Stimulated activated CD8-positive, alpha-beta memory T cell treated with anti-CD3 and anti-CD28 coated beads, Interleukin-2, amount 100 ng/mL, for 1 hour (primary cell): ENCODE results near the gene TMTC1.
"Not testable (repeated sequence)": the region's sequence is repeated elsewhere in the genome, so short reads cannot be mapped to it uniquely, and the experiment has no call there.

Experiments used
- DNase-seq, 2 donors: peaks; one replicate each; pipeline ENCODE4 v3.0.0-alpha.2; 2020; ENCODE audit warnings: low read depth in 2 of 2

TMTC1 gene

GRCh38 chr12:29671742-29672141, 112.0 kb downstream of the TMTC1 start:
- no peak for DNase-seq

- no peak for DNase-seq
These were observed 116.7 kb downstream of the TMTC1 start for GRCh38 chr12:29667011-29667410.

- DNase-seq: no peak
These were observed 118.6 kb downstream of the TMTC1 start for GRCh38 chr12:29665107-29665506.

GRCh38 chr12:29662734-29663323, 120.9 kb downstream of the TMTC1 start:
- DNase-seq: no peak

DNA sequence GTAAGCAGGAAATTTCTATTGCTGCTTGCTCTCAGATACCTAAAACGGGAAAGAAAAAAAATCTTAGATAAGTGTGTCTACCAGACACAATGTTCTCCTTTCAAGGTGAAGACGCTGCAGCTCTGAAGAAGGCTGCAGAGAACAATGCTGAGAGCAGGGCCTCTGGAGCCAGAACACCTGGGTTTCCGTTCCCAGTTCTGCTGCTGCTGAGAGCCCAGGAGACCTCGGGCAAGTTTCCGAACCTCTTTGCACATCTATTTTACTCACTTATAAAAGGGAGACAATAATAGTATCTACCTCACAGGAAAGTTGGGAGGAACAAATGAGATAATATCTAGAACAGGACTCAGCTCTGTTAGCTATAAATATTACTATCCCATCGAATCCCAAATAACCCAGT, 122.9 kb downstream of the TMTC1 start:
- DNase-seq: no peak

GRCh38 chr12:29656762-29657538, 126.8 kb downstream of the TMTC1 start:
- DNase-seq: no peak

GRCh38 chr12:29655861-29656260, 127.9 kb downstream of the TMTC1 start:
- no peak for DNase-seq

GRCh38 chr12:29653286-29653685, 130.5 kb downstream of the TMTC1 start:
- DNase-seq: no peak

DNA sequence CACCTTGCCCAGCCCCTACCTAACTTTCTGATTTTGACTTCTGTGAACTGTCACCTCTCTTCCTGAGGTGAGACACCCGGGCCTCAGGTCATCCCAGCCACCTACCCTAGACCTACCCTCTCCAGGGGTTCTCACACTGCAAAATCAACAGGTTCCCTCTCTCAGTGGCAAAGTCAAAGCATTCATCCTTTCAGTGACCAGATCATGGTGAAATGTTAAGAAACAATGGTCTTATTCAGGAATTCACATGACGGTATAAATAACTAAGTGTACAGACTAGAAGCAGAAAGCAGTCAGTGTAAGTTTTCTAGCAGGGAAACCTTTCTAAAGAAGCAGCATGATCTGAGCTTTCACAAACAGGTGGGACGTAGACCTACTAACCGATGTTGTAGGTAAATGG, 133.4 kb downstream of the TMTC1 start:
- DNase-seq: no peak

DNA sequence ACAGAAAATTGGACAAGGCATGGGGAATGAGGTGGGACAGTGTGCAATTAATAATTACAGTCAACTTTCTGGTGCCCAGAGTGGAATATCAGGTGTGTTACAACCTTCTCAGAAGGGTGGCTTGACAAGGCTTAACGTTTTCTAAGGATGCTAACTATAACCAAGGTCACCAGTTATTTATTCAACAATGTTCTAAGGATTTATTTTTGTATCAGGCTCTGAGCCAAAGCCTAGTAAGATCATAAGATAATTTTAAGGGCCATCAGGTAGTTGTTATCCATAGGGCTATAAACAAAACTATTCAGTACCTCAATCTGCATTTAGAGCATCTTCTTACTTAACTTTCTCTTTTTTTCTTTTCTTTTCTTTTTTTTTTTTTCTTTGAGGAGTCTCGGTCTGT, 134.0 kb downstream of the TMTC1 start:
- DNase-seq: no peak

GRCh38 chr12:29644536-29645162, 139.1 kb downstream of the TMTC1 start:
- no peak for DNase-seq

- no peak for DNase-seq
These were observed 143.0 kb downstream of the TMTC1 start for GRCh38 chr12:29640589-29641345.

DNA sequence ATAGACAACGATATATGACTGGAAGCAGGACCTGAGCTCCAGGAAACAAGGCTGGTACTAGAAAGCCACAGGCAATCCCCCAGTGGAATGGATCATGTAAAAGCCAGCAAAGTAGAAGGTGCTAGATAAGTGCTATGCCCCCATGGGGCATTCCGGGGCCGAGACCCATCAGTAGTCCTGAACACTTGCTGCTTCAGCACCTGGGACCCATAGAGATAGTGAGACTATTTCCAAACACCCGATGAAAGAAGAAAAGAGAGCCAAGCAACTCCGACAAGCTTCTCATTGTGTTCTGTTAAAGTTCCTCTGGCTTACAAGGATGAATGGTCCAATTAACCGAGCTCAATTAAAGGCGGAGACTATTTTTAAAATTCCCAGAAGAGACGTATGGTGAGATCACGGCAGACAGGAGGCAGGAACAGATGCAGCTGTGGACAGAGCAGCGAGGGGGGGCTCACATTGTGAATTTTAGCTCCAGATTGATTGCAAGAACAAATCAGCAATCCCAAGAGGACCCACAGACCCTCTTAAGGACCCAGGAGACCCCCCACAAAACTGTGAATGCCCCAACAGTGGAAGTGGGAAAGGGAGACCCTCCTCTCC, 143.7 kb downstream of the TMTC1 start:
- no peak for DNase-seq

DNA sequence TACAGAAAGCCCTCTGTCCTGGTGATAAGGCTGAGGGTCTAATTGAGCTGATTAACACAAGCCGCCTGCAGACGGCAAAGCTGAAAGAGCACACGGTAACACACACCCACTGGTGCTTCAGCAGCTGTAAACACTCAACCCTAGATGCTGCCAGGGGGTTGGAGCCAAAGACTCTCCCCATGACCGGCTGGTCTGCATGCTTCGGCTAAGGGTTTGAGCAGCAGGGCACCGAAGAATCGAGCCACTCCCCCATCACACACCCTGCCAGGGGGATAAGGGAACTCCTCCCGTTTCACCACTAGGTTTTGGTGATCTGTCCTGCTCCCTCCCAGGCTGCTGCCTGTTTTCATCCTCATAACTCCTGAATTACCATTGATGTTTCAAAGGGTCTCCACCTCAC, 145.2 kb downstream of the TMTC1 start:
- no peak for DNase-seq

GRCh38 chr12:29634057-29634456, 149.7 kb downstream of the TMTC1 start:
- DNase-seq: no peak

DNA sequence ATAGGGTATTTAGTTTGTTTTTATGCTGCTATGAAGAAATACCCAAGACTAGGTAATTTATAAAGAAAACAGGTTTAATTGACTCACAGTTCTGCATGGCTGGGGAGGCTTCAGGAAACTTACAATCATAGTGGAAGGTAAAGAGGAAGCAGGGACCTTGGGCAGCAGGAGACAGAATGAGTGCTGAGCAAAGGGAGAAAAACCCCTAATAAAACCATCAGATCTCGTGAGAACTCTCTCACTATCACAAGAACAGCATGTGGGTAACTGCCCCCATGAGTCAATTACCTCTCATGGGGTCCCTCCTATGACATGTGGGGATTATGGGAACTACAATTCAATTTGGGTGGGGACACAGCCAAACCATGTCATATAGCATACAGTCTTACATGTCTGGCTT, 153.6 kb downstream of the TMTC1 start:
- not testable (repeated sequence) for DNase-seq

- DNase-seq: no peak
These were observed 156.5 kb downstream of the TMTC1 start for GRCh38 chr12:29627221-29627620.

GRCh38 chr12:29625359-29625953, 158.3 kb downstream of the TMTC1 start:
- DNase-seq: no peak

DNA sequence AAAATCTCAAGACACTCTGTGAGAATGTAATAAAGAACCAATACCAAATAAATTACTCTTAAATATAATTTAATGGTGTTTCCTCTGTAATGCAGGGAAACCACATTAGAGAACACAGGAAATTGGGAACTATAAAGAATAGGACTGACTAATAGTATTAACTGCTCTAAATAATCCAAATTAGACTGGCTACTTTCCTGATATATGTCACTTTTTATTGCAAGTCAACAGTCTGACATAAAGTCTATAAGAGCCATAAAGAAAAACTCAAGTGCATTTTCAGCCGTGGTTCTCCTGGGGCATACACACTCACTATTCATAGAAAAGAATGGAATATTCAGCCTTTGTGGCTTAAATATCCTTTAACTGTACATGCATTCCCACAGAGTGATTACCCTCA, 161.5 kb downstream of the TMTC1 start:
- no peak for DNase-seq

DNA sequence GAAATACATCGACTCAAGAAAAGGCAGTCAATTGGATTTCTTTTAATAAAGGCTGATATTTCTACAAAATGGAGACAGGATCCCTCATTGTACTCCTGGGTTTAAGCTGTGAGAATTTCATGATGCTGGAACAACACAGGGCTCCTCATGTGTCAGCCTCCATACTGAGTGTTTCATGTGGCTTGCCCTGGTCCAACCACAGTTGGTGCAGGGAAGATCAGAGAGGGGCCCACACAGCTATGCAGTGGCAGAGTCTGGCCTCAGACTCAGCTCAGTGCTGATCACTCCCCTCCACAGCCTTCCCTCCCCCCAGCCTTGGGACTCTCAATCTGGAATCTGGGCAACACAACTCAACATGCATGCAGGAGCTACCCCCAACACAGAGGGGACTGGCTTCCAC, 163.7 kb downstream of the TMTC1 start:
- no peak for DNase-seq

GRCh38 chr12:29617407-29617803, 166.3 kb downstream of the TMTC1 start:
- no peak for DNase-seq
